MM.1S (cell line): Measurements from ENCODE around the gene TNK1.

Experiments
- DNase-seq: peaks from one replicate; pipeline ENCODE4 v3.0.0-alpha.2; 2015
- H2AFZ ChIP-seq: fragments of 300-600 bp; sonication (generic); 2 replicates; pipeline ENCODE4 v1.6.0; 2016; ENCODE audit warnings: antibody characterized with exemption, low read length
- H3F3A ChIP-seq: fragments of 300-600 bp; sonication (generic); 2 replicates; pipeline ENCODE4 v1.6.1; 2016; ENCODE audit warnings: mild to moderate bottlenecking, antibody characterized with exemption, low read length, moderate library complexity, mixed read lengths; ENCODE audit not compliant: insufficient read depth
- H3K27ac ChIP-seq: fragments of 300-600 bp; sonication (generic); 2 replicates; pipeline ENCODE4 v1.5.1; 2016; ENCODE audit warnings: mild to moderate bottlenecking, low read length
- H3K27me3 ChIP-seq: fragments of 300-600 bp; sonication (generic); replicated peaks from 2 replicates; pipeline ENCODE4 v1.6.0; 2016; ENCODE audit warnings: low read length; ENCODE audit not compliant: insufficient read depth
- H3K36me3 ChIP-seq: fragments of 300-600 bp; sonication (generic); replicated peaks from 2 replicates; pipeline ENCODE4 v1.6.1; 2016; ENCODE audit warnings: mild to moderate bottlenecking, low read length, mixed read lengths; ENCODE audit not compliant: insufficient read depth
- H3K4me1 ChIP-seq: fragments of 300-600 bp; sonication (generic); 2 replicates; pipeline ENCODE4 v1.6.1; 2016; ENCODE audit warnings: low read length, mixed read lengths
- H3K4me2 ChIP-seq: fragments of 300-600 bp; sonication (generic); 2 replicates; pipeline ENCODE4 v1.6.0; 2016; ENCODE audit warnings: low read depth, low read length
- H3K4me3 ChIP-seq: fragments of 300-600 bp; sonication (generic); 2 replicates; pipeline ENCODE4 v1.5.1; 2016; ENCODE audit warnings: low read length, mixed read lengths
- H3K79me2 ChIP-seq: fragments of 300-600 bp; sonication (generic); 2 replicates; pipeline ENCODE4 v1.6.1; 2016; ENCODE audit warnings: mixed run types, low read length, mixed read lengths
- H3K9ac ChIP-seq: fragments of 300-600 bp; sonication (generic); 2 replicates; pipeline ENCODE4 v1.6.1; 2016; ENCODE audit warnings: low read length, mixed read lengths
- H3K9me2 ChIP-seq: fragments of 300-600 bp; sonication (generic); replicated peaks from 2 replicates; pipeline ENCODE4 v1.6.1; 2016; ENCODE audit warnings: mild to moderate bottlenecking, low read length, mixed read lengths; ENCODE audit not compliant: insufficient read depth
- H3K9me3 ChIP-seq: fragments of 300-600 bp; sonication (generic); replicated peaks from 2 replicates; pipeline ENCODE4 v1.6.1; 2016; ENCODE audit warnings: mild to moderate bottlenecking, low read length, mixed read lengths; ENCODE audit not compliant: insufficient read depth
- H4K20me1 ChIP-seq: fragments of 300-600 bp; sonication (generic); 2 replicates; pipeline ENCODE4 v1.6.1; 2016; ENCODE audit warnings: mild to moderate bottlenecking, low read length, moderate library complexity, mixed read lengths; ENCODE audit not compliant: insufficient read depth
- CTCF ChIP-seq: fragments of 300-600 bp; sonication (generic); IDR thresholded peaks from 2 replicates; pipeline ENCODE4 v1.5.1; 2016; ENCODE audit warnings: antibody characterized with exemption, low read length, mixed read lengths
- EZH2 ChIP-seq: fragments of 300-600 bp; sonication (generic); optimal IDR thresholded peaks from 2 replicates; pipeline ENCODE3; 2017; ENCODE audit warnings: low read depth, mild to moderate bottlenecking, antibody characterized with exemption, low read length, mixed read lengths
- EZH2phosphoT487 ChIP-seq: fragments of 300-600 bp; sonication (generic); IDR thresholded peaks from 2 replicates; pipeline ENCODE4 v1.6.1; 2018; ENCODE audit warnings: antibody characterized with exemption, low read length

TNK1 gene

GRCh38 chr17:7356072-7356549 is 24.8 kb upstream of the TNK1 start:
- Histone ChIP-seq H3K9ac (no peak overlapping the region), H3K4me2 (peak overlapping the region; percentile 31; the same call in 1 of the 2 replicates), H4K20me1 (no peaks in the 10 kb centered on the region), H3K4me3 (no peak overlapping the region), H3K27ac (no peak overlapping the region), H3K4me1 (peaks cover 2% of the 10 kb centered on the region; the same call in 1 of the 2 replicates), H3F3A (0 out of 2 replicates have a peak, but pooled peaks cover 3% of the 10 kb centered on the region), H3K27me3 (peaks cover 7% of the 10 kb centered on the region; the same call in 1 of the 2 replicates), H2AFZ (peak overlapping the region; percentile 57; the same call in 1 of the 2 replicates), H3K9me2 (no peaks in the 10 kb centered on the region), H3K36me3 (no peaks in the 10 kb centered on the region), H3K79me2 (no peaks in the 10 kb centered on the region), H3K9me3 (no peaks in the 10 kb centered on the region)
- no peak for TF ChIP-seq EZH2phosphoT487
- peak; percentile 92 for TF ChIP-seq CTCF
- no peak for TF ChIP-seq EZH2
- peak; percentile 78 for DNase-seq

- Histone ChIP-seq H3K4me1 (no peaks in the 10 kb centered on the region), H3K9me3 (no peaks in the 10 kb centered on the region), H3K79me2 (no peaks in the 10 kb centered on the region), H4K20me1 (no peaks in the 10 kb centered on the region), H3K9ac (no peak overlapping the region), H3K36me3 (no peaks in the 10 kb centered on the region), H2AFZ (no peak overlapping the region), H3K9me2 (no peaks in the 10 kb centered on the region), H3K4me3 (no peak overlapping the region), H3K27ac (no peak overlapping the region), H3K4me2 (no peak overlapping the region), H3F3A (no peaks in the 10 kb centered on the region), H3K27me3 (peaks cover 8% of the 10 kb centered on the region; the same call in 1 of the 2 replicates)
- DNase-seq = no peak
- TF ChIP-seq EZH2phosphoT487 (no peak), EZH2 (no peak), CTCF (no peak)
Measured at GRCh38 chr17:7356756-7357155, 24.1 kb upstream of the TNK1 start.

GRCh38 chr17:7357381-7357780 is 23.5 kb upstream of the TNK1 start:
- no peak overlapping the region for H3K4me3 ChIP-seq
- no peaks in the 10 kb centered on the region for H3K79me2 ChIP-seq
- peaks cover 14% of the 10 kb centered on the region; the same call in 1 of the 2 replicates for H3K27me3 ChIP-seq
- no peaks in the 10 kb centered on the region for H3F3A ChIP-seq
- DNase-seq = no peak
- no peaks in the 10 kb centered on the region for H3K36me3 ChIP-seq
- H3K4me1 ChIP-seq = no peaks in the 10 kb centered on the region
- no peaks in the 10 kb centered on the region for H3K9me3 ChIP-seq
- no peak overlapping the region for H3K9ac ChIP-seq
- H3K27ac ChIP-seq = no peak overlapping the region
- H4K20me1 ChIP-seq = no peaks in the 10 kb centered on the region
- no peak overlapping the region for H2AFZ ChIP-seq
- no peak overlapping the region for H3K4me2 ChIP-seq
- H3K9me2 ChIP-seq = no peaks in the 10 kb centered on the region
- TF ChIP-seq EZH2 (no peak), EZH2phosphoT487 (no peak), CTCF (no peak)
